Fibroblast of gingiva (primary cell): ENCODE data around the gene ZNF783.
"Not testable (repeated sequence)": the region's sequence is repeated elsewhere in the genome, so short reads cannot be mapped to it uniquely, and the experiment has no call there.

Source experiments
- DNase-seq: peaks from one replicate; pipeline ENCODE4 v3.0.0-alpha.2; 2011; ENCODE audit warnings: low read depth

Gene ZNF783

GRCh38 chr7:149261829-149262617 lies at the start of gene ZNF783:
Gene ZNF783, plus strand, starts transcription at chr7:149262196. Its CDS starts 138 bp downstream, at chr7:149262334.
- DNase-seq, result peak; percentile 93

DNA sequence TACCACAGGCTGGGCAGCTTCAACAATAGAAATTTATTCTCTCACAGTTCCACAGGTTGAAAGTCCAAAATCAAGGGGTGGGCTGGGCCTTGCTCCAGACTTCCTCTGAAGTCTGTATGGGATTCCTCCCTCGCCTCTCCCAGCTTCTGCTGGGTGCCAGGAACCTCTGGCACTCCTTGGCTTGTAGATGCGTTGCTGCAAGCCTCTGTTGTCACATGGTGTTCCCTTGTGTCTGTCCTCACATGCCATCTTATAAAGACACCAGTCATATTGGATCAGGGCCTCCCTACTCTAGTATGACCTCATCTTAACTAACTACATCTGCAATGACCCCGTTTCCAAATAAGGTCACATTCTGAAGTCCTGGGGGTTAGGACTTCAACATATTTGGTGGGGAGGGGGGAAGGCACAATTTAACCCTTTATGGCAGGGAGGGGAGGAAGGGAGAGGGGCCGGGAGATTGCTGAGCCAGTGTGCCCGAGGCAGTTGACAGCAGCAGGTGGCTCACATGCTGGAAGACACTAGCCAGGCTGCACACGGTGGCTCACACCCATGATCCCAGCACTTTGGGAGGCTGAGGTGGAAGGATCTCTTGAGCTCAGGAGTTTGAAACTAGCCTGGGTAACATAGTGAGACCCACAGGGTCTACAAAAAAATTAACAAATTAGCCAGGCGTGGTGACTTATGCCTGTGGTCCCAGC lies 47.8 kb upstream of the ZNF783 start:
- peak; percentile 37 for DNase-seq

- no peak for DNase-seq
These were observed 45.6 kb upstream of the ZNF783 start for GRCh38 chr7:149216402-149216801.

DNA sequence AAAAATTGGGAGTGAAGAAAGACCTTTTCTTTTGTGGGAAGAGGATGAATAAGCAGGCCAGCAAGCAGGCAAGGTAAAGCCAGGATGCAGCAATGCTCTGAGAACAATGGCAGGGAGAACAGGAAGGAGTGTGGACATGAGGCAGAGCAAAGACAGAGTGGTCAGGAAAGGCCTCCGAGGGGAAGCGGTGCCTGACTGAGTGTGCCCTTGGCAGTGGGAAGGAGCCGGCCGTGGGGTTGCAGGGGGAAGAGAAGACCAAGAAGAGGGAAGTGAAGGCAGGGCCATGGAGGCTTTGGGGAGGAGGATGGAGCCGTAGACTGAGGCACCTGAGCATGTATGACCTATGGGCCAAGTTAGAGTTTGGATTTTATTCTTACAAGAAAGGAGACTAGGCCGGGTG lies 44.4 kb upstream of the ZNF783 start:
- DNase-seq, result no peak

DNA sequence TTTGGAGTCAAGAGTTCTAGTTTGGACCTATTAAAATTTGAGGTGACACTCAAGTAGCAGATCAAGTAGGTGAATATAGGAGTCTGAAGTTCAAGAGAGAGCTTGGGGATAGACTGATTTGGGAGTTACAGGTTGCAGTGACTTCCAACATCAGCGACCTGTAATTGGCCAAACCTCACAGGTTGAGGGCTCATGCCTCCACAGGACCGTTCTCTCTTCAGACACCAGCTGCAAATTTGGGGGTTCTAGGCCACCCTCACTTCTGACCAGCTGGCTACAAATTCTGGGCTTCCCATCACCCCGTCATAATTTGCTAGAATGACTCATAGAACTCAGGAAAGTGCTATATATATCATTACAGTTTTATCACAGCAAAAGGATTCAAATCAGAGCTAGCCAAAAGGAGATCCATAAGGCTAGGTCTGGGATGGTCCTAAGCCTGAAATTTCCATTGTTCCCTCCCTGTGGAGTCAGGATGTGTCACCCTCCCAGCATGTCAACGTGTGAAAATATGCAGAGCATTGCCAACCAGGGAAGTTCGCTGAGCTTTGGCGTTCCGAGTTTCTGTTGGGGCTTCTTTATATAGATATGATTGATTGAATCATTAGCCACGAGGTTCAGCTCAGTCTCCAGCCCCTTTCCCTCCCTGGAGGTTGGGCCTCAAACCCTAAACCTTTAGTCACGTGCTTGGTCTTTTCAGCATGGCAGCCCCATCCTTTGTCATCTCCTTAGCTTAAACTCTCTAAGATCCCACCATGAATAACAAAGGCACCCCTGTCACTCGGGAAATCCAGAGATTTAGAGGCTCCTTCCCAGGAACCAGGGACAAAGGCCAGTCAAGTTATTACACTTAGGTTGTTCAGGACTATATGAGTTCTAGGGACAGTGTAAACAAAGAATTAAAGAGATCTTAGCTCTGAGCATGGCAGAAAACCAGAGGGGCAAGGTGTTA lies 43.3 kb upstream of the ZNF783 start:
- DNase-seq, result no peak

DNA sequence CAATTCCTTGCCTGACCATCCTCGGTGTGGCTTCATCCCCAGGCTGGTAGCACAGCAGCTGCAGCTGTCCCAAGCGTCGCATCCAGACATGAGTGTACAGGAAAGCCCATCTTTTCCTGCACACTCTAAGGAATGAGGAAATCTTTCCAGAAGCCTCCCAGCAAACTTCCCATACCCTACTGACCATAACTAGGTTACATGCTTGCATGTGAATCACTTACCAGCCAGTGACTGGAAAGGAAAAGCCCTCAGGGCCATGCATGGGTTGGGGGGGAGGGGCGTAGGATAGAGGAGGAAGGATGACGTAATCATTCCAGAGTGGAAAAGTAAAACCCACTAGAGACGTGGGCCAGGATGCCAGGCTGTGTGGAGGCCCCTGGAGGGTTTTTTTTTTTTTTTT lies 41.5 kb upstream of the ZNF783 start:
- DNase-seq, result peak; percentile 49

DNA sequence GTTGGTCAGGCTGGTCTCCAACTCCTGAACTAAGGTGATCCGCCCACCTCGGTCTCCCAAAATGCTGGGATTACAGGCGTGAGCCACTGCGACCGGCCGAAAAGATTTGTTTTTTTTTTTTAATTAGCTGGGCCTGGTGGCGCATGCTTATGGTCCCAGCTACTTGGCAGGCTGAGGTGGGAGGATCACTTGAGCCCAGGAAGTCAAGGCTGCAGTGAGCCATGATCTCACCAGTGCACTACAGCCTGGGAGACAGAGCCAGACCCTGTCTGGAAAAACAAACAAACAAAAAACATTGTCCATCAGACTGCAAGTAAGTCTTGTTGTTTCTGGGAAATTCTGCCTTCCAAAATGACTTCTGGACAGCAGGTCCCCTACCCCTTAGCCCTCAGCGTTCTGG lies 38.8 kb upstream of the ZNF783 start:
- DNase-seq, result no peak

DNA sequence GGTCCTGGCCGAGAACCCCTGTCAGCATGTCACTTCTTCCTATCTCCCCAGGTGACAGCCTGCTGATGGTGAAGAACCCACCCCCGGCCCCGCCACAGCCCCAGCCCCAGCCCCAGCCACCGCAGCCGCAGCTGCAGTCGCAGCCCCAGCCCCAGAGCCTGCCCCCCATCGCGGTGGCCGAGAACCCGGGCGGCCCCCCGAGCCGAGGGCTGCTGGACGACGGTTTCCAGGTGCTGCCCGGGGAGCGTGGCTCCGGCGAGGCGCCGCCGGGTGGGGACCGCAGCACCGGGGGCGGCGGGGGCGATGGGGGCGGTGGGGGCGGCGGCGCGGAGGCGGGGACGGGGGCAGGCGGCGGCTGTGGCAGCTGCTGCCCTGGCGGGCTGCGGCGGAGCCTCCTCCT lies 38.2 kb upstream of the ZNF783 start:
- DNase-seq, result no peak

DNA sequence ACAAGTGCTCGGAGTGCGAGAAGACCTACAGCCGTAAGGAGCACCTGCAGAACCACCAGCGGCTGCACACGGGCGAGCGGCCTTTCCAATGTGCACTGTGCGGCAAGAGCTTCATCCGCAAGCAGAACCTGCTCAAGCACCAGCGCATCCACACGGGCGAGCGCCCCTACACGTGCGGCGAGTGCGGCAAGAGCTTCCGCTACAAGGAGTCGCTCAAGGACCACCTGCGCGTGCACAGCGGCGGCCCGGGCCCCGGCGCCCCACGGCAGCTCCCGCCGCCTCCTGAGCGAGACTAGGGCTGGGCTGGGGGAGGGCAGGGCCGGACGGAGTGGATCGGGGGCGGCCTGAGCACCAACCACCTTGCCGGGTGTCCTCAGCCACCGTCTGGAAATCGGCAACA lies 37.6 kb upstream of the ZNF783 start:
- no peak for DNase-seq

DNA sequence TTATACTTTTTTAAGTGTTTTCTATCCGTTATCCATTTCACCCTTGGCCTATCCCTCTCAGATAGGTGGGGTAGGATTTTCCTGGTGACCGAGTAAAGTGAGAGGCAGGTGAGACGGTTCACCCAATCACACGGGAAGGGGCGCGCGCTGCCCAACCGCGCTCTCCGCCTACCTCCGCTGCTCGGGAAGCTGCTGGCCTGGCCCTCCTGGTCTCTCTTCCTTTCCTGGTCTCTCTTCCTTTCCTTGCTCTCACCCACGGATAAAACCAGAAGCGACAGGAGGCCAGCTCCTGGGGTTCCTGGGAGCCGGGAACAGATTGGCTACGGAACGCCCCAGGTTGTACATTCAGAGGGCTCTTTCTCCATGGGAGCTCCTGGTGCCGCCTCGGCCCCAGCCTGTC lies 36.9 kb upstream of the ZNF783 start:
- no peak for DNase-seq

DNA sequence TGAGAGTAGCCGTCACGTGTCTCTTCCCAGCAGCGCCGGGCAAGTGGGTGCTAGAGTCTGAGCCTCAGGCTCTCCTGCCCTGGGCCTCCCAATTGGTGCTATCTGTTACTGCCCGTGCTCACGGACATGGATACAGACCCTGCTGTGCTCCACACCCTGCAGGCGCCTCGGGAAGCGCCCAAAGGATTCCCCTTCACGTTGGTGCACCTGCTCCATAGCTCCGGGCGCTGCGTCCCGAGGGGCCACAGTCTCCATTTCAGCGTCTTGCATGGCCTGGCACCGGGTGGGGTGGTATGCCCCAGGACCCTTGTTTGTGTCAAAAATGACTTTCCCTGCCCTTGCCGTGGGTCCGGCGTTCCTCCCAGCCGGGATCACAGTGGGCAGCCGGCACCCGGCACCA lies 36.3 kb upstream of the ZNF783 start:
- DNase-seq, result no peak

- not testable (repeated sequence) for DNase-seq
These were observed 35.6 kb upstream of the ZNF783 start for GRCh38 chr7:149226366-149226765.

DNA sequence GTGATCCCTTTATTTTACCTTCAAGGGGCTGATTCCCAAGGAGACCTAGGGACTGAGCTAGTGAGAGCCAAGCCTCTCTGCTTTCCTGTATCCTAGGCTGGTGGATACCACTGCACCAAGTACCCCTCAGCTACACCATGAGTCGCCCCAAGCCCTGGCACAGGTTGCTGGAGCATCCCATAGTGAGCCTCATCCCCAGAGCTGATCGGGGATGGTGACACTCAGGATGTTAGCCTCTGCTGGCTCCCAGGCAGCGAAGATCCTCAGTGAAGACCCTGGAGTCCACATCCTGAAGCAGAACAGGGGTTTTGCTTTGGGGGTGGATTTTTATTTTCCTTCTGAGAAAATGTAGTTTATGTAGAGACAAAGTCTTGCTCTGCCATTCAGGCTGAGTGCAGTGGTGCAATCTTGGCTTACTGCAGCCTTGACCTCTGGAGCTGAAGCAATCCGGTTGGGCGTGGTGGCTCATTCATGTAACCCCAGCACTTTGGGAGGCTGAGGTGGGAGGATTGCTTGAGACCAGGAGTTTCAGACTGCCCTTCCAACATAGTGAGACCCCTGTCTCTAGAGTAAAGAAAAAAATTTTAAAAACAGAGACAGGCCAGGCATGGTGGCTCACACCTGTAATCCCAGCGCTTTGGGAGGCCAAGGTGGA lies 35.0 kb upstream of the ZNF783 start:
- no peak for DNase-seq

DNA sequence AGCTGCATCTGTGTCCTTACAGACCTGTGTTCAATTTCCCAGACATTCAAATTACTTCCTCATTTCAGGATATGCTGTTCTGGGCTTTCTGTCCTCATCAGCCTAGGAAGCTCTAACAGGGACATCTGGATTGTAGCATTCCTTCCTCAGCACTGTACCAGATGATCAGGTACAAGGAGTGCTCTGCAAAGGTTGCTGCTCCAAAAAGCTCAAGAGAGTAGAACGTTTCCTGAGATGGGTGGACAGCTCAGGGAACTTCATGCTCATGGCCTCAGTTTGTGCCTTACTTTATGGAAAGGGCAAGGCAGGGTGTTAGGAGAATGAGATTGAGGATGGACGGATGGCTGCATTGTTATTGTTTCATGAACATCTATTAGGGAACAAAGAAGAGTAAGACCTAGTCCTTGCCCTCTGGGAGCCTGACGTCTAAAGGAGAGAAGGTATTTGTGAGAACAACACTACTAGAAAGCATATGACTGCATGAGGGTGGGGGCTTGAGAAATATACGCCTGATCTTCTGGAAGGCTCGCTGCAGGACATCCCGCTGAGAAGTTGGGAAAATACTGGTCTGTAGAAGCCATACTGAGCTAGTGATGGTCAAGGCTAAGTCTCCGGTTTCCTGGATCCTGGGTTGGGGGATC lies 33.0 kb upstream of the ZNF783 start:
- no peak for DNase-seq

DNA sequence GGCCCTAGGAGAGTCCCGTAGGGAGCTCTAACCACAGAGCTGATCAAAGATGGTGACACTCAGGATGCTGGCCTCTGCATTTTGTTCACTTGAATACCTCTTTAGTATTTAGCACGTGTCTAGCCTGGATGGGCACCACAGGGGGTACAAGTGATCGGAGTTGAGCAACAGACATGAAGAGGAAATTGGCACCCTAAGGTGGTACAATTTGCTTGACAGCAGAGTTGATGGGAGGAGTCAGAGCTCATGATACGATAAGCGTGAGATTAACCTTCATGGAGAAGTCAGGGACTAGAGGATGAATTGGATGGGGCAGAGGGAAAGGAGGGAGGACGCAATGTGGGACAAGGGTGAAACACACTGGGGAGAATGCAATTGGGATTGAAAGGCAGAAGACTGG lies 32.5 kb upstream of the ZNF783 start:
- no peak for DNase-seq

DNA sequence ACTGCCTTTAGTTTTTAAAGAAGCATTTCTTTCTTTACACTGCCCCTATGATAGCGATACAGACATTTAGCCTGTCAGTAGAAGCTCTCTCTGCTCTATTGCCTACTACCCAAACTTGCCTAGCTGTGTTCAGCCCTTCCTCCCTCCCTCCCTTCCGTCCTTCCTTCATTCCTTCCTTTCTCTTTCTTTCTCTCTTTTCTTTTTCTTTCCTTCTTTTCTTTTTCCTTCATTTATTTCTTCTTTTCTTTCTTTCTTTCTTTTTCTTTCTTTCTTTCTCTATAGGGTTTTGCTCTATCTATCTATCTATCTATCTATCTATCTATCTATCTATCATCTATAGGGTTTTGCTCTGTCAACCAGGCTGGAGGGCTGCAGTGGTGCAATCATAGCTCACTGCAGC lies 29.6 kb upstream of the ZNF783 start:
- DNase-seq, result no peak

GRCh38 chr7:149233655-149234204 lies 28.3 kb upstream of the ZNF783 start:
- peak; percentile 59 for DNase-seq

- no peak for DNase-seq
These were observed 24.5 kb upstream of the ZNF783 start for GRCh38 chr7:149237502-149237901.

- DNase-seq, result no peak
These were observed 23.9 kb upstream of the ZNF783 start for GRCh38 chr7:149238051-149238450.

GRCh38 chr7:149239345-149240143 lies 22.5 kb upstream of the ZNF783 start, which contains the start of gene ZNF212:
Gene ZNF212, plus strand, starts transcription at chr7:149239651. Its CDS starts 128 bp downstream, at chr7:149239779.
- peak; percentile 83 for DNase-seq
